ENCODE results near the gene STX12. TPM values are rescaled to one million over a fixed set of nuclear protein-coding genes. Genes with fewer than 3 reads are reported as not detected.

STX12 gene
- total and polyA plus RNA-seq, 2 of the 4 experiments (the other 2 are of a cell fraction), result 28.6 to 54.8 TPM

DNA sequence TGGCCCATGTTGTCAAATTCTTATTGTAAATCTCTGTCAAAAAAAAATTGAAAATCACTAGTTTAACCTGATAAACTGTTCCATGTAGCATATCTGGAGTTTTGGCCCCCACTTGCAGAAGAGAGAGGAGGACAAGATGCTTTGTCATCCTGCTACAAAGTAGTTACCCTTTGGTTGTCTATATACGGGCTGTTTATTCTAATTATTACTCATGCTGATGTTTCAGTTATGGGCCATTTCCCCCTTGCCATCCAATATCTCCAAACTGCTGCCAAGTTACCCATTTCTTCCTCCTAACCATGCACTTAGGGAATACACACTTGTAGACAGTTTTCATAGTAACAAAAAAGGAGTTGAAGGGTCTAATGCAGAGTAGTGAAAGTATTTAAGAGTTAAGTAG lies 22.6 kb downstream of the STX12 start:
- no peak overlapping the region for H2AK9ac ChIP-seq (replicated peaks; ENCODE audit: low read depth, low read length, poor library complexity)
- no peak overlapping the region for H3K9ac ChIP-seq (ENCODE audit: low read depth, low read length)
- H3K79me1 ChIP-seq (ENCODE audit: low read depth in 1 of 2, low read length in 2 of 2), result peaks cover 16 to 27% of the 10 kb centered on the region in 2 experiments
- ChIA-PET CTCF (no interaction called here), POLR2A (ENCODE audit: unreplicated experiment) (no interaction called here)
- intact Hi-C loops (cut with micrococcal nuclease), result no loop called here
- dilution Hi-C loops (cut with HindIII; ENCODE audit: low sequenced_read_pairs, unreplicated experiment), result no loop called here
- ATAC-seq (ENCODE audit: low read depth), result peak; percentile 82
- no peak overlapping the region for H2AFZ ChIP-seq (replicated peaks; ENCODE audit: low read length, poor library complexity)
- no peak overlapping the region for H4K91ac ChIP-seq (ENCODE audit: insufficient read depth, low read depth, low read length)
- H3K9me3 ChIP-seq (ENCODE audit: control insufficient read depth, insufficient read depth, low read length), result no peaks in the 10 kb centered on the region
- no peaks in the 10 kb centered on the region for H3K27me3 ChIP-seq (ENCODE audit: control insufficient read depth, insufficient read depth, low read length)
- no peak overlapping the region for H2BK20ac ChIP-seq (ENCODE audit: low read depth, low read length)
- no peak overlapping the region for H3K18ac ChIP-seq (ENCODE audit: low read depth, low read length)
- no peak overlapping the region for H3K14ac ChIP-seq (replicated peaks; ENCODE audit: low read depth, low read length)
- H4K8ac ChIP-seq (ENCODE audit: low read depth in 2 of 2, low read length in 2 of 2), result no peak overlapping the region
- H3K36me3 ChIP-seq (ENCODE audit: control insufficient read depth, insufficient read depth, low read length), result peaks cover 35% of the 10 kb centered on the region
- H2BK120ac ChIP-seq (ENCODE audit: low read depth, low read length), result no peak overlapping the region
- H3K23ac ChIP-seq (ENCODE audit: low read depth, low read length), result no peak overlapping the region
- H3K27ac ChIP-seq (ENCODE audit: insufficient read depth, low read length), result no peak overlapping the region
- no peak overlapping the region for H4K5ac ChIP-seq (ENCODE audit: low read depth, low read length)
- no CpG with 5 or more reads among the region's 1 CpG for WGBS, 2 experiments (ENCODE audit: extremely low coverage in 2 of 2, insufficient read length in 1 of 2)
- in situ Hi-C loops (cut with MboI; ENCODE audit: low sequenced_read_pairs), result no loop called here
- H4K20me1 ChIP-seq (ENCODE audit: insufficient read depth, low read length), result no peaks in the 10 kb centered on the region
- H3K4ac ChIP-seq (ENCODE audit: low read depth, low read length), result no peak overlapping the region
- peak overlapping the region; percentile 51 for H2BK5ac ChIP-seq (ENCODE audit: low read depth, low read length, poor library complexity, severe bottlenecking)
- H3K4me1 ChIP-seq (ENCODE audit: control insufficient read depth, insufficient read depth, low read length), result no peaks in the 10 kb centered on the region; the same call in 1 of the 2 replicates
- H3K4me2 ChIP-seq (ENCODE audit: low read depth, low read length), result no peak overlapping the region
- H3K56ac ChIP-seq (ENCODE audit: extremely low read depth, insufficient read depth, low read length), result no peak overlapping the region
- 0 out of 2 replicates have a peak, but pooled peaks cover 2% of the 10 kb centered on the region for H3K9me1 ChIP-seq (ENCODE audit: insufficient read depth, low read length)
- TF ChIP-seq RCOR1 (IDR thresholded peaks at IDR 0.05; ENCODE audit: insufficient replicate concordance, low read length), result no peak
- no peak for TF ChIP-seq RFX5 (IDR thresholded peaks at IDR 0.05; ENCODE audit: low read depth, low read length)
- no peak for TF ChIP-seq SMC3 (IDR thresholded peaks at IDR 0.05; ENCODE audit: low read depth, low read length)
- TF ChIP-seq ELK1 (IDR thresholded peaks at IDR 0.05; ENCODE audit: borderline replicate concordance, low read depth, low read length), result no peak
- TF ChIP-seq NFE2L2 (IDR thresholded peaks at IDR 0.05; ENCODE audit: low read depth, low read length), result peak; percentile 46; the same call in 1 of the 2 replicates
- TF ChIP-seq MAFK (IDR thresholded peaks at IDR 0.05; ENCODE audit: low read depth, low read length), result no peak
- TF ChIP-seq, protein P1, sequence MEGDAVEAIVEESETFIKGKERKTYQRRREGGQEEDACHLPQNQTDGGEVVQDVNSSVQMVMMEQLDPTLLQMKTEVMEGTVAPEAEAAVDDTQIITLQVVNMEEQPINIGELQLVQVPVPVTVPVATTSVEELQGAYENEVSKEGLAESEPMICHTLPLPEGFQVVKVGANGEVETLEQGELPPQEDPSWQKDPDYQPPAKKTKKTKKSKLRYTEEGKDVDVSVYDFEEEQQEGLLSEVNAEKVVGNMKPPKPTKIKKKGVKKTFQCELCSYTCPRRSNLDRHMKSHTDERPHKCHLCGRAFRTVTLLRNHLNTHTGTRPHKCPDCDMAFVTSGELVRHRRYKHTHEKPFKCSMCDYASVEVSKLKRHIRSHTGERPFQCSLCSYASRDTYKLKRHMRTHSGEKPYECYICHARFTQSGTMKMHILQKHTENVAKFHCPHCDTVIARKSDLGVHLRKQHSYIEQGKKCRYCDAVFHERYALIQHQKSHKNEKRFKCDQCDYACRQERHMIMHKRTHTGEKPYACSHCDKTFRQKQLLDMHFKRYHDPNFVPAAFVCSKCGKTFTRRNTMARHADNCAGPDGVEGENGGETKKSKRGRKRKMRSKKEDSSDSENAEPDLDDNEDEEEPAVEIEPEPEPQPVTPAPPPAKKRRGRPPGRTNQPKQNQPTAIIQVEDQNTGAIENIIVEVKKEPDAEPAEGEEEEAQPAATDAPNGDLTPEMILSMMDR (conservative IDR thresholded peaks at IDR 0.05; ENCODE audit: low read depth, low read length), result no peak
- no peak for TF ChIP-seq BHLHE40 (IDR thresholded peaks at IDR 0.05; ENCODE audit: low read depth, low read length)
- TF ChIP-seq FOS (IDR thresholded peaks at IDR 0.05; ENCODE audit: low read depth, low read length), result no peak
- TF ChIP-seq CEBPB (IDR thresholded peaks at IDR 0.05; ENCODE audit: low read depth, low read length), result no peak
- TF ChIP-seq MXI1 (IDR thresholded peaks at IDR 0.05; ENCODE audit: borderline replicate concordance, low read depth, low read length), result no peak
- no peak for TF ChIP-seq CHD1 (IDR thresholded peaks at IDR 0.05; ENCODE audit: low read depth, low read length)
- TF ChIP-seq POLR2A (IDR thresholded peaks at IDR 0.05; ENCODE audit: low read depth, low read length), result no peak
- peak; percentile 31; the same call in 1 of the 2 replicates for TF ChIP-seq MAZ (IDR thresholded peaks at IDR 0.05; ENCODE audit: borderline replicate concordance, low read depth, low read length)
- no peak for TF ChIP-seq RAD21 (IDR thresholded peaks at IDR 0.05; ENCODE audit: low read length)
- TF ChIP-seq, protein P2, sequence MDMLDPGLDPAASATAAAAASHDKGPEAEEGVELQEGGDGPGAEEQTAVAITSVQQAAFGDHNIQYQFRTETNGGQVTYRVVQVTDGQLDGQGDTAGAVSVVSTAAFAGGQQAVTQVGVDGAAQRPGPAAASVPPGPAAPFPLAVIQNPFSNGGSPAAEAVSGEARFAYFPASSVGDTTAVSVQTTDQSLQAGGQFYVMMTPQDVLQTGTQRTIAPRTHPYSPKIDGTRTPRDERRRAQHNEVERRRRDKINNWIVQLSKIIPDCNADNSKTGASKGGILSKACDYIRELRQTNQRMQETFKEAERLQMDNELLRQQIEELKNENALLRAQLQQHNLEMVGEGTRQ (IDR thresholded peaks at IDR 0.05; ENCODE audit: low read depth, low read length), result no peak
- peak; percentile 52 for DNase-seq
- no peak overlapping the region for H2AK5ac ChIP-seq (ENCODE audit: low read depth, low read length)
- no peak overlapping the region for H2BK15ac ChIP-seq (ENCODE audit: low read depth, low read length)
- H3K4me3 ChIP-seq (ENCODE audit: insufficient read depth, low read depth, low read length), result no peak overlapping the region
- no TSS peak for BruUV-seq (replicated peaks)

Measured in IMR-90 (cell line).